Spleen (tissue), 11 donors: Measurements from ENCODE around the gene B4GALT6. TPM values are rescaled to one million over a fixed set of nuclear protein-coding genes. Genes with fewer than 3 reads are reported as not detected.
A peak's percentile ranks its signal among the peaks of the same experiment; 100 is the strongest.

Source experiments
- DNase-seq: peaks from one replicate; pipeline ENCODE4 v3.0.0-alpha.2; 2020
- H3K27ac ChIP-seq, 8 donors: fragments of 200-600 bp; sonication (generic) in 7 of 8; 1 replicate in 4 of 8; 2 replicates in 4 of 8; pipeline versions ENCODE4 v1.5.0 to v1.8.0; 2016 to 2021; ENCODE audit warnings: inconsistent platforms in 4 of 8, mild to moderate bottlenecking in 4 of 8, moderate library complexity in 1 of 8
- H3K27me3 ChIP-seq, 7 donors: fragments of 200-600 bp; sonication (generic) in 6 of 7; replicated peaks in 1 of 7; 1 replicate in 4 of 7; 2 replicates in 3 of 7; pipeline versions ENCODE4 v1.5.0 to v1.8.0; 2016 to 2021; ENCODE audit warnings: inconsistent platforms in 3 of 7, mild to moderate bottlenecking in 1 of 7
- H3K36me3 ChIP-seq, 6 donors: fragments of 200-600 bp; sonication (generic) in 5 of 6; 1 replicate in 4 of 6; 2 replicates in 2 of 6; pipeline versions ENCODE4 v1.5.0 to v1.8.0; 2016 to 2021; ENCODE audit warnings: inconsistent platforms in 2 of 6
- H3K4me1 ChIP-seq, 6 donors: fragments of 200-600 bp; sonication (generic) in 5 of 6; 1 replicate in 3 of 6; 2 replicates in 3 of 6; pipeline versions ENCODE4 v1.5.0 to v1.8.0; 2016 to 2021; ENCODE audit warnings: inconsistent platforms in 3 of 6
- H3K4me3 ChIP-seq, 8 donors: fragments of 200-600 bp; sonication (generic) in 7 of 8; 1 replicate in 4 of 8; 2 replicates in 4 of 8; pipeline versions ENCODE4 v1.5.0 to v1.8.0; 2016 to 2021; ENCODE audit warnings: inconsistent platforms in 4 of 8, mild to moderate bottlenecking in 4 of 8, moderate library complexity in 2 of 8
- H3K9me3 ChIP-seq, 8 donors: fragments of 200-600 bp; sonication (generic) in 7 of 8; 1 replicate in 4 of 8; 2 replicates in 4 of 8; pipeline versions ENCODE4 v1.5.0 to v1.8.0; 2016 to 2021; ENCODE audit warnings: inconsistent platforms in 4 of 8
- POLR2A ChIP-seq, 3 donors: fragments of 450-650 bp; IDR thresholded peaks; one replicate each; pipeline ENCODE4 v1.5.1; 2017; ENCODE audit warnings: antibody characterized with exemption in 3 of 3, mild to moderate bottlenecking in 1 of 3
- POLR2AphosphoS5 ChIP-seq, 3 donors: sonication (generic); formaldehyde crosslinking; IDR thresholded peaks; one replicate each; pipeline ENCODE4 v1.5.1; 2017; ENCODE audit warnings: antibody characterized with exemption in 3 of 3
- WGBS, 5 donors: extraction: QIAGEN DNeasy Blood & Tissue Kit in 3 of 5; methylation state at CpG; one replicate each; pipeline versions ENCODE4 v1.1.5 to v1.1.7; 2013 to 2018; 5-methylcytosine and 5-hydroxymethylcytosine counted together
- intact Hi-C: fragments of 100-400 bp; cut with DNase I; formaldehyde crosslinking; loops from one replicate; pipeline ENCODE4 v1.15.0; 2023; ENCODE audit warnings: low total_unique reads
- polyA plus RNA-seq, 3 donors: library from polyadenylated mRNA; stranded (reverse); fragments of 200-250 nt; gene quantifications; one replicate each; pipeline ENCODE4 v1.2.1, GENCODE V29; 2013
- total RNA-seq, 7 donors: library from RNA; depleted of rRNA in 3 of 7; stranded (reverse); fragments of >200 nt in 3 of 7; fragmentation: NEBNext Ultra II Directional in 4 of 7; extraction: Animal tissue kit (Norgen Biotek cat#: 25700) in 4 of 7; gene quantifications; one replicate each; pipeline versions ENCODE4 v1.1.0 to v1.2.1, GENCODE V29; 2016 to 2021
- TF ChIP-seq, protein P1 (sequence below), 11 experiments: fragments of 200-600 bp in 7 of 11; fragments of 450-650 bp in 4 of 11; sonication (generic) in 4 of 11; IDR thresholded peaks in 8 of 11; conservative IDR thresholded peaks in 3 of 11; 1 replicate in 7 of 11; 2 replicates in 4 of 11; pipeline versions ENCODE4 v1.4.0 to v1.8.0; 2016 to 2021; ENCODE audit warnings: antibody characterized with exemption in 11 of 11, inconsistent platforms in 4 of 11, mild to moderate bottlenecking in 1 of 11
- donor health status: healthy with polysubstance abuse.
- donor health status: DM: no; HTN: no; CAD: no; lungs with moderate emphysema.
- donor health status: DM: no; HTN: no; CAD: no.
- donor health status: Bipolar disorder and iron deficiency.
- donor health status: healthy.
- donor health status: DM: no; HTN: no; CAD: no.
- donor health status: DM: yes; HTN: yes; CAD: no.

The B4GALT6 gene
- total and polyA plus RNA-seq, 10 donors, result 0.42 to 9.1 (median 3.7) TPM

GRCh38 chr18:31680831-31681568 lies 3.4 kb downstream of the B4GALT6 start:
- intact Hi-C loops, result no loop called here
- H3K9me3 ChIP-seq, result no peaks in the 10 kb centered on the region
- no peak overlapping the region for H3K4me3 ChIP-seq
- H3K36me3 ChIP-seq, result no peaks in the 10 kb centered on the region
- no peak overlapping the region for H3K27ac ChIP-seq
- peaks cover 0 to 33% (median 7%) of the 10 kb centered on the region in 7 donors for H3K27me3 ChIP-seq
- no peak for DNase-seq
- peaks cover 6 to 27% (median 18%) of the 10 kb centered on the region in 6 donors for H3K4me1 ChIP-seq
- WGBS, 5 donors, result 85 to 99% (median 91%) methylated on average over 2 of the region's 2 CpGs
- TF ChIP-seq, protein P1, sequence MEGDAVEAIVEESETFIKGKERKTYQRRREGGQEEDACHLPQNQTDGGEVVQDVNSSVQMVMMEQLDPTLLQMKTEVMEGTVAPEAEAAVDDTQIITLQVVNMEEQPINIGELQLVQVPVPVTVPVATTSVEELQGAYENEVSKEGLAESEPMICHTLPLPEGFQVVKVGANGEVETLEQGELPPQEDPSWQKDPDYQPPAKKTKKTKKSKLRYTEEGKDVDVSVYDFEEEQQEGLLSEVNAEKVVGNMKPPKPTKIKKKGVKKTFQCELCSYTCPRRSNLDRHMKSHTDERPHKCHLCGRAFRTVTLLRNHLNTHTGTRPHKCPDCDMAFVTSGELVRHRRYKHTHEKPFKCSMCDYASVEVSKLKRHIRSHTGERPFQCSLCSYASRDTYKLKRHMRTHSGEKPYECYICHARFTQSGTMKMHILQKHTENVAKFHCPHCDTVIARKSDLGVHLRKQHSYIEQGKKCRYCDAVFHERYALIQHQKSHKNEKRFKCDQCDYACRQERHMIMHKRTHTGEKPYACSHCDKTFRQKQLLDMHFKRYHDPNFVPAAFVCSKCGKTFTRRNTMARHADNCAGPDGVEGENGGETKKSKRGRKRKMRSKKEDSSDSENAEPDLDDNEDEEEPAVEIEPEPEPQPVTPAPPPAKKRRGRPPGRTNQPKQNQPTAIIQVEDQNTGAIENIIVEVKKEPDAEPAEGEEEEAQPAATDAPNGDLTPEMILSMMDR (IDR thresholded peaks at IDR 0.05 in 8 of 11, conservative IDR thresholded peaks at IDR 0.05 in 3 of 11), result peak in 2 of 11 experiments; percentile 17 to 25
- no peak for TF ChIP-seq POLR2A (IDR thresholded peaks at IDR 0.05)

GRCh38 chr18:31680433-31680811 lies 4.0 kb downstream of the B4GALT6 start:
- intact Hi-C loops, result no loop called here
- peaks cover 0 to 28% (median 7%) of the 10 kb centered on the region in 7 donors for H3K27me3 ChIP-seq
- no peak for DNase-seq
- H3K4me1 ChIP-seq, result peaks cover 6 to 22% (median 13%) of the 10 kb centered on the region in 6 donors
- H3K36me3 ChIP-seq, result no peaks in the 10 kb centered on the region
- H3K4me3 ChIP-seq, result no peak overlapping the region
- WGBS, 5 donors, result 35 to 89% (median 50%) methylated on average over 1 of the region's 1 CpG
- no peak overlapping the region for H3K27ac ChIP-seq
- no peaks in the 10 kb centered on the region for H3K9me3 ChIP-seq
- TF ChIP-seq, protein P1 (IDR thresholded peaks at IDR 0.05 in 8 of 11, conservative IDR thresholded peaks at IDR 0.05 in 3 of 11), result no peak
- TF ChIP-seq POLR2A (IDR thresholded peaks at IDR 0.05), result no peak
- no peak for TF ChIP-seq POLR2AphosphoS5 (IDR thresholded peaks at IDR 0.05)

DNA sequence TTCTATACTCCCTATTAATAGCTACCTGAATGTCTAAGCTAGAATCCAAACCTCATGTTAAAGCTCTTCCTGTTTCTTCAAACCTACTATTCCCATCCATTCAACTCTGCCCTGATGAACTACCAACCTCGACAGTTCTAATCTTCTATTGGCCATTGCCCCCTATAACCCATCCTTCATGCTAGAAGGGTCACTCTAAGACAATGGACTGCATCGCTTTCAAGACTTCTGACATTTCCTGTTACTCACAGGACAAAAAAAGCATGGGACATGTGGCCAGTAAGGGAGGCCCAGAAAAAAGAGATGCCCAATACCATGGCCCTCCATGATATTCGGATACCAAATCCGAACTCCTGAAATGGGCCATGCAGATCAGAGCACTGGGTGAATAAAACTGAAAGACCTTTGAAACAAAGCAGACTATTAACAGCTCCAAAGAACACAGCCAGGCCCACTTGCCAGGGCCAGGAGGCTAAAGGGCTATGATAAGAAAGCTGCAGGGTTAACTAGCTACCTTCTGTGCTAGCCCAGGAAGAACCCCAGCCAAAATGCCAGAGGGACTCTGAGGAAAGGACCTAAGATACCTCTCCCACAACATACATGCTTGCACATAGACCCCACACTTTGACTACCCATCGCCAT lies 4.5 kb downstream of the B4GALT6 start:
- intact Hi-C loops, result no loop called here
- Histone ChIP-seq H3K9me3 (no peaks in the 10 kb centered on the region), H3K36me3 (no peaks in the 10 kb centered on the region), H3K27me3 (peaks cover 0 to 23% (median 7%) of the 10 kb centered on the region in 7 donors), H3K27ac (no peak overlapping the region), H3K4me1 (peaks cover 6 to 19% (median 13%) of the 10 kb centered on the region in 6 donors), H3K4me3 (no peak overlapping the region)
- TF ChIP-seq, protein P1 (IDR thresholded peaks at IDR 0.05 in 8 of 11, conservative IDR thresholded peaks at IDR 0.05 in 3 of 11), result no peak
- no peak for TF ChIP-seq POLR2AphosphoS5 (IDR thresholded peaks at IDR 0.05)
- TF ChIP-seq POLR2A (IDR thresholded peaks at IDR 0.05), result no peak
- DNase-seq, result no peak
- WGBS, 5 donors, result 85 to 93% (median 86%) methylated on average over 4 to 5 of the region's 5 CpGs

DNA sequence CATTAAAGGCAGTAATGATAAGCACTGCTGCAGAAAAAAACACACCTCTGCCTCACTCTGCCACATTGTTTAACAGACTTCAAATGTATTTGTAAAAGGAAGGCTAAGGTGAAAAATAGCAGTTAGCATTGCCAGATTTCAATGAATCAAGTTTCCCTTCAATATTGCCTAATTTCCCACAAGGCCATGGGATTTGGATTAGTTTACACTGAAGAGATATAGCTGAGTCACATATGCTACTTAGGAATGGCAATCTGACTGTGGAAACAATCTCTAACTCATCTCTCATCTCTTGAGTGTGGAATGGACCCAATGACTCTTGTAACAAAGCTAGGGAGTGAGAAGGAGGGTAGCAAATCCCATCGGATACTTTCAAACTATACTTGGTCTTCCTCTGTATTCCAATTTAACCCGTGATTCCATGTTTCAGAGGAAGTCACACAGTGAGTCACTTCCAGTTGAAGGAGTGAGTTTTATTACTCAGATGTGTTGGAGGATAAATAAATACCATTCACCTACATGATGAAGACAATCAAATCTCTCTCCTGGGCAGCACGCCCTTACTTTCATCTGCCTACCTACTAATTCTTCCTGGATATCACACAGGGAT lies 5.1 kb downstream of the B4GALT6 start:
- no peak for DNase-seq
- no peak for TF ChIP-seq POLR2A (IDR thresholded peaks at IDR 0.05)
- TF ChIP-seq POLR2AphosphoS5 (IDR thresholded peaks at IDR 0.05), result no peak
- TF ChIP-seq, protein P1 (IDR thresholded peaks at IDR 0.05 in 8 of 11, conservative IDR thresholded peaks at IDR 0.05 in 3 of 11), result no peak
- Histone ChIP-seq H3K36me3 (no peaks in the 10 kb centered on the region), H3K27ac (no peak overlapping the region), H3K27me3 (peaks cover 0 to 18% (median 2%) of the 10 kb centered on the region in 7 donors), H3K4me3 (no peak overlapping the region), H3K9me3 (no peaks in the 10 kb centered on the region), H3K4me1 (peaks cover 6 to 15% (median 10%) of the 10 kb centered on the region in 6 donors)
- intact Hi-C loops, result no loop called here
- WGBS, 5 donors, result 54 to 69% (median 60%) methylated on average over 3 of the region's 3 CpGs
